GM12875 (cell line): Measurements from ENCODE around the gene RIT2.

ENCODE experiments used
- H3K4me3 ChIP-seq: one replicate; pipeline ENCODE4 v1.5.1; 2011; ENCODE audit warnings: low read depth, low read length, control low read depth
- CTCF ChIP-seq: IDR thresholded peaks from 2 replicates; pipeline ENCODE4 v1.5.1; 2011; ENCODE audit warnings: low read depth, mild to moderate bottlenecking, control low read depth, inconsistent platforms, low read length, moderate library complexity, borderline replicate concordance; ENCODE audit not compliant: insufficient read depth

The RIT2 gene

GRCh38 chr18:42734520-42734919 is 381.0 kb downstream of the RIT2 start:
- no peak overlapping the region for H3K4me3 ChIP-seq
- no peak for TF ChIP-seq CTCF

GRCh38 chr18:42730272-42730671 is 385.2 kb downstream of the RIT2 start:
- H3K4me3 ChIP-seq, result no peak overlapping the region
- TF ChIP-seq CTCF, result no peak

- H3K4me3 ChIP-seq, result no peak overlapping the region
- no peak for TF ChIP-seq CTCF
Observed at GRCh38 chr18:42719221-42719620, 396.3 kb downstream of the RIT2 start.

- no peak overlapping the region for H3K4me3 ChIP-seq
- TF ChIP-seq CTCF, result no peak
Observed at GRCh38 chr18:42712065-42712464, 403.4 kb downstream of the RIT2 start.

GRCh38 chr18:42707080-42707479 is 408.4 kb downstream of the RIT2 start:
- no peak for TF ChIP-seq CTCF
- no peak overlapping the region for H3K4me3 ChIP-seq

- no peak for TF ChIP-seq CTCF
- H3K4me3 ChIP-seq, result no peak overlapping the region
Observed at GRCh38 chr18:42706618-42707017, 408.9 kb downstream of the RIT2 start.

- no peak for TF ChIP-seq CTCF
- H3K4me3 ChIP-seq, result no peak overlapping the region
Observed at GRCh38 chr18:42706029-42706608, 409.4 kb downstream of the RIT2 start.
